HUES48 (cell line): ENCODE measurements around the gene PEX11B.

Experiments used
- H3K27ac ChIP-seq: one replicate; pipeline ENCODE4 v1.7.0; 2013; ENCODE audit warnings: low read depth, low read length, inconsistent platforms
- H3K27me3 ChIP-seq: 2 replicates; pipeline ENCODE4 v1.6.1; 2013; ENCODE audit warnings: mild to moderate bottlenecking, low read length; ENCODE audit not compliant: control insufficient read depth, insufficient read depth
- H3K36me3 ChIP-seq: 2 replicates; pipeline ENCODE4 v1.6.1; 2013; ENCODE audit warnings: low read length; ENCODE audit not compliant: control insufficient read depth, insufficient read depth
- H3K4me1 ChIP-seq: 2 replicates; pipeline ENCODE4 v1.6.1; 2013; ENCODE audit warnings: mild to moderate bottlenecking, low read length; ENCODE audit not compliant: control insufficient read depth, insufficient read depth
- H3K4me3 ChIP-seq: 2 replicates; pipeline ENCODE4 v1.5.1; 2013; ENCODE audit warnings: mild to moderate bottlenecking, low read depth, low read length
- H3K9ac ChIP-seq: 2 replicates; pipeline ENCODE4 v1.6.1; 2013; ENCODE audit warnings: mild to moderate bottlenecking, low read depth, low read length, moderate library complexity
- H3K9me3 ChIP-seq: 2 replicates; pipeline ENCODE4 v1.6.1; 2013; ENCODE audit warnings: low read length; ENCODE audit not compliant: control insufficient read depth, insufficient read depth

The PEX11B gene

DNA sequence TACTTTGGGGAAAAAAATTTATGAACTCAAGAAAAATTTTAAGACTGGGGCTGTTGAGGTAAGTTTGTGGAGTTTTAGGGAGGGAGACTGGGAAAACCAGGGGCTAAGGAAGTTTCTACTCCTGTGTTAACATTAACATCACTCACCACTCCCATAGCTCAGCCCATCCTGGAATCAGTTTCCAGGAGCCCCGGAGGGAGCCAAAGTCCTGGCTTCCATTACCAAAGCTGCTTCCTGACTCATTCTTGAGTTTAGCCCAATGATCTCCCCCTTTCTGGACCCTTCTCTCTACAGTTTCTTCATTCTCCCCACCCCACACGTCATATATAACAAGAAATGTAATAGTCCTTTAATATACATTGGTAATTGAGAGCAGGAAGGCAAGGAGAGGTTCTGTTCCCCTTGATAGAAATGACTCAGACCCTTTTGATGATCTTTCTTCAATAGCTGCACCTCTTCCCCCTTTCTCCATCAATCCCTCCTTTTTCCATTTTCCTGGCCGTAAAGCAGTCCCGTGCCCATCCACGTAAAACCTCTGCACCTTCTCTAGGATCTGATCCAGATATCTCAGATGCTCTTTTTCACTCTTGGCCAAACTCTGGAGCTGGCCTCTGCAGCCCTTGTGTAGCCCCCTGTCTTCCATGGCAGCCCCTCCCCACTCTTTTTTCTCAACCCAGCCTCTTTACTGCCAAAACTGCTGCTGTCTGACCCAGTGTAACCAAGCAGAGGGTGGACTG is 55.1 kb downstream of the PEX11B start:
- Histone ChIP-seq H3K9ac (no peak overlapping the region), H3K4me3 (no peak overlapping the region), H3K27me3 (no peaks in the 10 kb centered on the region), H3K27ac (no peak overlapping the region), H3K9me3 (no peaks in the 10 kb centered on the region), H3K4me1 (peaks cover 3% of the 10 kb centered on the region; the same call in 1 of the 2 replicates), H3K36me3 (no peaks in the 10 kb centered on the region)
